HG03354 (cell line): ENCODE measurements around the gene IFNB1.

Experiments
- ATAC-seq: cut with Tn5 transposase; IDR thresholded peaks from one replicate; pipeline ENCODE4 v1.9.1; 2021; ENCODE audit warnings: mild to moderate bottlenecking; ENCODE audit not compliant: unreplicated experiment, poor library complexity, severe bottlenecking

IFNB1 gene

DNA sequence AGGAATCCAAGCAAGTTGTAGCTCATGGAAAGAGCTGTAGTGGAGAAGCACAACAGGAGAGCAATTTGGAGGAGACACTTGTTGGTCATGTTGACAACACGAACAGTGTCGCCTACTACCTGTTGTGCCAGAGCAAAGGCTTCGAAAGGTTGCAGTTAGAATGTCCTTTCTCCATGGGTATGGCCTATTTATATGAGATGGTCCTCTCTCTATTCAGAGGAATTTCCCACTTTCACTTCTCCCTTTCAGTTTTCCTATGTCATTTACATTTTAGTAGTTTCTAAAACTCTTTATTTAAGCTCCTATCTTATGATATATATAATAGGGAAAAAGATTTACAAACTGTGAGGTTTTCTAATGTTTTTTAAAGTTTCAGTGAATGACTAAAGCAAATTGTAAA is at the start of gene IFNB1:
IFNB1 (minus strand) TSS at position 162 of the 400 bp plus-strand sequence; CDS start at position 89, 73 bp downstream.
- no peak for ATAC-seq

- ATAC-seq: no peak
Measured at GRCh38 chr9:21121595-21122251, 44.0 kb upstream of the IFNB1 start.

GRCh38 chr9:21121079-21121478 is 43.3 kb upstream of the IFNB1 start:
- ATAC-seq: no peak

DNA sequence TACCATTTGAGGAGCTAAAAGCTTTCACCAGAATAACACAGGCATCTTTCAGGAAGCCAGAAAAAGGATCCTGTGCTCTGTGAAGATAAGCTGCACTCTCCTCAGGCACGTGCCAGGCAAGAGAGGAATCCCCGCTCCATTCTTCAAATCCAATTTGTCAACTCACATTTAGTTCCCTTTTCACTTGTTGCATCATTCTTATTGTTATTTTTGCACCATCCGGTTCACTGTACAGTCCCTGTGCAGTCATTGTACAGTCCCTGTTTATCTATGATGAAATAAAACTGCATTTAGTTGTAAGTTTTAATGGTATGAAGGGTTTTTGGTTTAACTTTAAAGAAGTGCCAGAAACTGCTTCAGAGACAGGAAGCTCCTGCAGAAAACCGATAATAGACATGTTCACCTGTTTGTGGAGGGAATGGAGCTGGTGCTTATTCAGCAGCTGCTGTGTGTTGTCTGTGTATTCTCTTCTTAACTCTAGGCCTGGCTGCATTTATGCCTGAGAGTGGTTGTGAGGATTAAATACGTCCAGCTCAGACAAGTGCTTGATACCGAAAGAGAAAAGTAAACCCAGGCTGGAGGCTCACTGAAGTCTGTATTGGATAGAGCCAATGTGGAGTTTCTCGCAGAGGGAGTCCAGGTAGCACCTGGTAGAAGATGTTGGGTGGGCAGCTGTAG is 41.5 kb upstream of the IFNB1 start:
- no peak for ATAC-seq

DNA sequence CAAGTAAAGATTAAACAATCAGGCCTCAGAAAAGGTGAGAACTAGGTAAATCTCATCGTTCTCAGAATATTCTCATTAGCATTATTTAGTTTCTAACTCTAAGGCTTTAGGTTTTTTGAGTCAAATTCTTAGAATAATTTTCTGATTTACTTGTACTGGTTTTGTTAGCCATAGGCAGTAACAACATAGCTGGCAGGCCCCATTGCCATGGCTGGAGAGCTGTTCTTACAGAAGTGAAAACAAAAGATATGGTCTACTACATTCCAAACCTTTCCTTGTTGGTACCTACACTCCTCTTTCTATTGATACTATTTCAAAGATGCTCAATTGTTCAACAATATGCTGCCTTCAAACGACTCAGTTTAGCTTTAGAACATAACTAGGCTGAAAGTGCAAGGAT is 36.6 kb upstream of the IFNB1 start:
- ATAC-seq: no peak

GRCh38 chr9:21110708-21111576 is 33.2 kb upstream of the IFNB1 start:
- peak; percentile 92 for ATAC-seq

GRCh38 chr9:21104787-21105186 is 27.0 kb upstream of the IFNB1 start:
- no peak for ATAC-seq

GRCh38 chr9:21102305-21102704 is 24.6 kb upstream of the IFNB1 start:
- ATAC-seq: no peak

- no peak for ATAC-seq
Measured at GRCh38 chr9:21097817-21098216, 20.1 kb upstream of the IFNB1 start.

GRCh38 chr9:21096901-21097255 is 19.1 kb upstream of the IFNB1 start:
- ATAC-seq: peak; percentile 3

DNA sequence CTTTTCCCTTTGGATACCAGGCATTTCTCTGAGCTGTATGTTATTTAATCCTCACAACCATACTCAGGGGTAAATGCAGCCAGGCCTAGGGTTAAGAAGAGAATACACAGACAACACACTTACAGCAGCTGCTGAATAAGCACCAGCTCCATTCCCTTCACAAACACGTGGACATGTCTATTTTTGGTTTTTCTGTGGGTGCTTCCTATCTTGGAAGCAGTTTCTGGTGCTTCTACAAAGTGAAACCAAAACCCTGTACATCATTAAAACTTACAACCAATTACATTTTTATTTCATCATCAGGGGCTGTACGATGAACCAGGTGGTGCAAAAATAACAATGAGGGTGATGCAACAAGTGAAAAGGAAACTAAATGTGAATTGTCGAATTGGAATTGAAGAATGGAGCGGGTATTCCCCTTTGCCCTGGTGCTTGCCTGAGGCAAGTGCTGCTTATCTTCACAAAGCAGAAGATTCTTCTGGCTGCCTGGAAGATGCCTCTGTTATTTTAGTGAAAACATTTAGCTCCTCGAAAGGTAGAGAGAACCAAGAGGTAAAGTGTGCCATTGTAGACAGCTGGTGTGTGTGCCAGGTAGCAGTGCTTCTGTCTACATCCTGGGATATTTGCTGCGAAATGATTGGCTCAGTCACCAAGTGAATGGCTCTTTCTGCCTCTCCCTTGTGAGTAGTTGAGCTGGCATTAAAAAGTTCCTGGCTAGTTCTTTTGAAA is 18.6 kb upstream of the IFNB1 start:
- peak; percentile 93 for ATAC-seq

DNA sequence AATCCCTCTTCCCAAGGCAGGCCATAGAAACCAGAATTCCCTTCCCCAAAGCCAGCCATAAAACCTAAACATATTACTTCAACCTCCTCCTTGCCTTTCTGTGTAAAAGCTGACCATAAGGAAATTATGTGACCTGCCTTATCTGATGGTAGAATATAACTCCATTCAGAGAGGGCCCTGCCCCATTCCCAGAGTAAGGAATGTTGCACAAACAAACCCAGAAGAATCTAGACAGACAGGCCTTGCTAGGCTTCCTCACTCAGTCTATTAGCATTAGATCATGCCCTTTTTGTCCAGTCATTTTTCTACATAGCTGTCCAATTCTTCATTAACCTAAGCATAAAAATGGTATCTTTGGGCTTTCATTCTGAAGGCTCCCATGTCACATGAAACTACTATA is 17.8 kb upstream of the IFNB1 start:
- ATAC-seq: no peak

GRCh38 chr9:21086538-21086937 is 8.8 kb upstream of the IFNB1 start:
- ATAC-seq: no peak

DNA sequence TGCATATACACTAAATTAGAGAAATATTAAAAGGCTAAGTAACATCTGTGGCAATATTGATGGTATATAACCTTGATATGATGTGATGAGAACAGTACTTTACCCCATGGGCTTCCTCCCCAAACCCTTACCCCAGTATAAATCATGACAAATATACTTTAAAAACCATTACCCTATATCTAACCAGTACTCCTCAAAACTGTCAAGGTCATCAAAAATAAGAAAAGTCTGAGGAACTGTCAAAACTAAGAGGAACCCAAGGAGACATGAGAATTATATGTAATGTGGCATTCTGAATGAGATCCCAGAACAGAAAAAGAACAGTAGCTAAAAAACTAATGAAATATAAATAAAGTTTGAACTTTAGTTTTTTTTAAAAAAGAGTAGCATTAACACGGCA is 7.3 kb upstream of the IFNB1 start:
- no peak for ATAC-seq

GRCh38 chr9:21084242-21084850 is 6.6 kb upstream of the IFNB1 start:
- no peak for ATAC-seq

GRCh38 chr9:21082671-21083070 is 4.9 kb upstream of the IFNB1 start:
- no peak for ATAC-seq

- ATAC-seq: no peak
Measured at GRCh38 chr9:21081999-21082398, 4.3 kb upstream of the IFNB1 start.

DNA sequence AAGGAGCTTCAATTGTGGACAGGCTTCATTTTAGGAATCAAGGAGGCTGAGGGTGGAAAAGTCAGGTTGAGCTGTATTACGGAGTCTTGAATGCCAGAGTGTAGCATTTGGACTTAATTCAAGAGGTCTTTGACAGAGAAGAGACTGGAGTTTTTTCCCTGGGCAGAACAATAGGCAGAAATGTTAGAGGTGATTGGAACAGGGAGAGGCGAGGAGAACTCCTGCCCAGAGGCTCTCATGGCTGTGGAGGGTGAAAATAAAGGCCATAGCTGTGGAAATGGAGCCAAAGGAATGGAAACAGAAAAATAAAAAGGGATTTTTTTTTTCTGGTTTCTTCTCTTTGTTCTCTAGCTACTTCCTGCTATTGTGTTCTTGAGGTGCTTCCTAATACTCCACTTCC is 3.7 kb upstream of the IFNB1 start:
- ATAC-seq: no peak

DNA sequence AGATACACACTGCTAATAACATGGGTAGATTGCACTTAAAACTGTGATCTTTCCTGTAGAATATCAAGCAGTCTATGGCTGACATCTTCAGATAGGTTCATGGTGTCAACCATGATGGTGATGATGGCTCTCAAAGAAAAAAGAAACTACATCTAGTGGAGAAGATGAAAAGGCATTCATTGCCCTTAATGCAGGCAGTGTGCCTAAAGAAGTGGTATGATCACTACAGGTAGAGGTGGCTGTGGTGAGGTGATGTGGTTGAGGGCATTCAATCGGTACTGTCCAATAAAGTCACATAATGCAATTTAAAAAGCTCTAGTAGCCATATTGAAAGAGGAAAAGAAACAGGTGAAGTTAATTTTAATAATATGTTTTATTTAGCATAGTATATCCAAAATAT is 3.1 kb upstream of the IFNB1 start:
- no peak for ATAC-seq

DNA sequence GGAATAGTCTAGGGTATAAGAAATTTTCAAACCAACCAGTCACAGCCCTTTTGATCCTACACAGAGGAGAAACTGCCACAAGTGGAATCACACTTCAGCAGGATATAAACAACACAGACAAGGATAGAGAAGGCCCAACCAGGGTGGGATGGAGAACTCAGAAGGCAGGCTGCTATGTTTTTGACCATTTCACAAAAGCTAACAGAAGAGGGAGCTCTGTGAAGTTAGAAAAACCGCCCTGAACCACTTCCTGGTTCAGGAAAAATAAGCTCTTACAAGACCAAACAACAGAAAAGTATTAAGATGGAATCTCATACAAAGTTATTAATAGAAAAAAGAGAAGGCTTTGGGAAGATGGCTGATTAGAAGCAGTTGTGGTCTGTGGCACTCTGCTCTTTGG is 960 bp upstream of the IFNB1 start:
- no peak for ATAC-seq
